Neutrophil (primary cell): ENCODE data around the gene LCP1.

Experiments
- H3K27ac ChIP-seq: fragments of 200-600 bp; sonication (generic); 2 replicates; pipeline ENCODE4 v1.5.1; 2016; ENCODE audit warnings: mild to moderate bottlenecking, moderate library complexity
- H3K27me3 ChIP-seq: fragments of 200-600 bp; sonication (generic); 2 replicates; pipeline ENCODE4 v1.6.0; 2016; ENCODE audit warnings: mild to moderate bottlenecking
- H3K36me3 ChIP-seq: fragments of 200-600 bp; sonication (generic); 2 replicates; pipeline ENCODE4 v1.5.1; 2017
- H3K4me1 ChIP-seq, 2 experiments: fragments of 200-600 bp in 1 of 2; sonication (generic) in 1 of 2; 1 replicate in 1 of 2; 2 replicates in 1 of 2; pipeline versions ENCODE4 v1.5.1 to v1.6.1; 2013 to 2016; ENCODE audit warnings: low read depth in 1 of 2, low read length in 1 of 2, mild to moderate bottlenecking in 1 of 2, moderate library complexity in 1 of 2; ENCODE audit not compliant: control insufficient read depth in 1 of 2, insufficient read depth in 1 of 2
- H3K4me3 ChIP-seq, 2 experiments: fragments of 200-600 bp in 1 of 2; sonication (generic) in 1 of 2; 1 replicate in 1 of 2; 2 replicates in 1 of 2; pipeline ENCODE4 v1.5.1; 2013 to 2016; ENCODE audit warnings: low read depth in 1 of 2, low read length in 1 of 2, mild to moderate bottlenecking in 1 of 2, moderate library complexity in 1 of 2
- H3K9me3 ChIP-seq: fragments of 200-600 bp; sonication (generic); 2 replicates; pipeline ENCODE4 v1.5.1; 2016
- TF ChIP-seq, protein P1 (sequence below): fragments of 200-600 bp; sonication (generic); IDR thresholded peaks from 2 replicates; pipeline ENCODE4 v1.5.1; 2016; ENCODE audit warnings: antibody characterized with exemption

The LCP1 gene

DNA sequence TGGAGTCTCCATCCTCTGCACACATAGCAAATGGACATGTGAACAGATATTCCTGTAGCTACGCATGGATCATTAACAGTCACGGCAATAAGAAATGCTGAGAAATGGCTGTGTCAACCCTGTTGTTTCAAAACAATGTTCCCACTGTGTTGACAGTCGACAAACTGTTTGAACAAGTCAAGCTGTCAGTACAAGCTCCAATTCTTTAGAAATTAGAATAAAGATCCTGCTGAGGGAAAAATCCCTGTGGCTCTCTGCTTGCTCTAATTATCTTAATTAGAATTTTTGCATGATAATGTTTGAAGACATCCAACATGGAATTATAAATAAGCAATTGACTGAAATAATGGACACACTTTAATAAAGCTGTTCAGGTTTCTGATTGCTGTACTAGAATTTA is 39.2 kb downstream of the LCP1 start:
- TF ChIP-seq, protein P1, sequence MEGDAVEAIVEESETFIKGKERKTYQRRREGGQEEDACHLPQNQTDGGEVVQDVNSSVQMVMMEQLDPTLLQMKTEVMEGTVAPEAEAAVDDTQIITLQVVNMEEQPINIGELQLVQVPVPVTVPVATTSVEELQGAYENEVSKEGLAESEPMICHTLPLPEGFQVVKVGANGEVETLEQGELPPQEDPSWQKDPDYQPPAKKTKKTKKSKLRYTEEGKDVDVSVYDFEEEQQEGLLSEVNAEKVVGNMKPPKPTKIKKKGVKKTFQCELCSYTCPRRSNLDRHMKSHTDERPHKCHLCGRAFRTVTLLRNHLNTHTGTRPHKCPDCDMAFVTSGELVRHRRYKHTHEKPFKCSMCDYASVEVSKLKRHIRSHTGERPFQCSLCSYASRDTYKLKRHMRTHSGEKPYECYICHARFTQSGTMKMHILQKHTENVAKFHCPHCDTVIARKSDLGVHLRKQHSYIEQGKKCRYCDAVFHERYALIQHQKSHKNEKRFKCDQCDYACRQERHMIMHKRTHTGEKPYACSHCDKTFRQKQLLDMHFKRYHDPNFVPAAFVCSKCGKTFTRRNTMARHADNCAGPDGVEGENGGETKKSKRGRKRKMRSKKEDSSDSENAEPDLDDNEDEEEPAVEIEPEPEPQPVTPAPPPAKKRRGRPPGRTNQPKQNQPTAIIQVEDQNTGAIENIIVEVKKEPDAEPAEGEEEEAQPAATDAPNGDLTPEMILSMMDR: no peak
- Histone ChIP-seq H3K27ac (peak overlapping the region; percentile 30), H3K27me3 (no peaks in the 10 kb centered on the region), H3K9me3 (peaks cover 10% of the 10 kb centered on the region), H3K4me3 (no peak overlapping the region), H3K4me1 (no peaks in the 10 kb centered on the region), H3K36me3 (peaks cover 98% of the 10 kb centered on the region)

DNA sequence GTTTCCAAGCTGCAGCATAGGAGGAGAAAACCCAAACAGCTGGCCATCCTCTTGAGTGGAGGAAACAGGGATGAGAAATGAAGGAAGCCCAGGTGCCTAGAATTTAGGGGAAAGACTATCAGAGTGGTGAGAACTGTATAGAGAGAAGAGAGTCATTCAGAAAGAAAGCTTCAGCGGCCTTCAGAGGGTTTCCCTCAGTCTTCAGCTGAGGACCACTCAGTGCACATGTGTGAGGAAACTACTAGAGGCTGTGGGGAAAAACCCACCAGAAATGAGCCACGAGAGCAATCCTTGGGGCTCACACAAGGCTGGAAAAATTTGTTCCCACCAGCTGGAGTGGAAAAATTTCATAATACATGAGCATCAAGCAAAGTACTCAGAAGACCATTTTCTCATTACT is 41.9 kb downstream of the LCP1 start:
- Histone ChIP-seq H3K4me3 (no peak overlapping the region), H3K4me1 (no peaks in the 10 kb centered on the region), H3K9me3 (peaks cover 11% of the 10 kb centered on the region), H3K27me3 (no peaks in the 10 kb centered on the region), H3K36me3 (peaks cover 100% of the 10 kb centered on the region), H3K27ac (no peak overlapping the region)
- TF ChIP-seq, protein P1: no peak

DNA sequence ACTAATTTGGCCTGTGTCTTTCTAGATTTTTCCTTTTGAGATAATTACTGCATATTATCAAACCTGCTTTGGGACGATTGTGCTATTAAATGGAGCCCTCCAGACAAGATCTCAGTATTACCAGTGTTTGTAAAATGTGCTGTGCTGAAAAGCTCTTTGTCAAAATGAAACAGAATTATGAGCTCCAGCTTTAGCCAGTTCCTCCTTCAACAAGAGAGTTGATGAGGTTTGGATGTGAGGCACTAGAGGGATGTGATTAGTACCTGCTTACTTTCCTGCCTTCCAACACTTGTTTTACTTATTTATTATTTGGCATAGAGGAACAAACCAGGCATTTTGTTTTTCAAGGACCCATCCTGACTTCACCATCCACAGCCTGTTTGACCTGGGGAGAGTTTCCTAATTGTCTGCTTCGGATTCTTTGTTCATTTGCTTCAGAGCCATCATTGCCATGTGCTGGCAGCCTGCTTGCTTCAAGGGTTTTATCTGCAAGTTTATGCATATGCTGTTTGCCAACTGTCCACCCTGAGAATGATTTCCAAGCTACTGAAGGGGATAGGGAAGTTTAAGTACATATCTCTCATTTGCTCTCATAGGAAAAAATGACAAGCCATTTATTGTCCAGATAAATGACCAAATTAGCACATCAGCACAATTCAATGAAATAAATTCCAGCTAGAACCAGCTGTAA is 44.2 kb downstream of the LCP1 start:
- no peak overlapping the region for H3K4me3 ChIP-seq
- peaks cover 100% of the 10 kb centered on the region for H3K36me3 ChIP-seq
- TF ChIP-seq, protein P1: no peak
- H3K4me1 ChIP-seq: no peaks in the 10 kb centered on the region
- H3K27me3 ChIP-seq: no peaks in the 10 kb centered on the region
- H3K9me3 ChIP-seq: peaks cover 14% of the 10 kb centered on the region
- H3K27ac ChIP-seq: peak overlapping the region; percentile 42

DNA sequence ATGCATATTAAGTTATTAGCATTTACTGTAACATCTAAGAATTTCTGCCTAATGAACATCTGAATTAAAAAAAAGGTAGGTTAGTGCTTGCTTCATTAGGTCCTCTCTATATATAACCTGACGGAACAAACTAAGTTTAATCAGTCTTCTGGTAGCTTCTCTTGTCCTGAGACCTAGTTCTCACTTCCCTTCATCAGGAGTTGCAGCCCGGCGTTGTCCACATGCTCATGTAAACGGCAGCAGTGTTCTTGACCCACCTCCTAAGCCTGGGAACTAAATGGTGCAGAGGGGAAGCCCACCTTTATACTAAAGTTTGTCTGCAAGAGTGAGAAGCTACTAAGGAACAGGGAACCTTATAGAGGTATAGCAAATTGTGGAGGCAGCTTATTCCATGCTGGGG is 45.3 kb downstream of the LCP1 start:
- Histone ChIP-seq H3K4me1 (no peaks in the 10 kb centered on the region), H3K36me3 (peaks cover 100% of the 10 kb centered on the region), H3K9me3 (peaks cover 16% of the 10 kb centered on the region), H3K4me3 (no peak overlapping the region), H3K27me3 (no peaks in the 10 kb centered on the region), H3K27ac (no peak overlapping the region)
- TF ChIP-seq, protein P1: no peak

DNA sequence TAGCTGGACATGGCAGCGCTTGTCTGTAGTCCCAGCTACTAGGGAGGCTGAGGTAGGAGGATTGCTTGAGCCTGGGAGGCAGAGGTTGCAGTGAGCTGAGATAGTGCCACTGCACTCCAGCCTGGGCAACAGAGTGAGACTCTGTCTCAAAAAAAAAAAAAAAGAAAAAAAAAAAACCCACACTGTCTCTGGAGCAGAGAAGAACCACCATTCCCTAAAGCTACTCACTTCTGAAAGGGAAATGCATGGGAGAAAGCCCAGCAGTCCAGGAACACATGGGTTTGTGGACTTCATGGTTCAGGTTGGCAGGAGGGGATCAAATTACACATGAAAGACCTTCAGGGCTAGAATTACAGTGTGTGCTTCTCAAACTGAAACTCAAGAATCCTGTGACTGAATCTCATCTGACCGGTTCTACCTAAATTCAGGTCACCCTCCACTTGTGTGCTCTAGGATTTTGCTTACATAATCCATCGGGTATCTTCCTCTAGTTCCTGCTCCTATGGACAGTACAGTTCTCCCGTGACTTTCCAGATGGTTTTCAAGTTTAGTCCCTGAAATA is 46.9 kb downstream of the LCP1 start:
- Histone ChIP-seq H3K27ac (peak overlapping the region; percentile 45), H3K36me3 (peaks cover 100% of the 10 kb centered on the region), H3K9me3 (peaks cover 17% of the 10 kb centered on the region), H3K4me1 (no peaks in the 10 kb centered on the region), H3K4me3 (no peak overlapping the region), H3K27me3 (no peaks in the 10 kb centered on the region)
- TF ChIP-seq, protein P1: no peak
